Endothelial cell of umbilical vein (primary cell): ENCODE results near the gene ADAMTS17. TPM values are rescaled to one million over a fixed set of nuclear protein-coding genes. Genes with fewer than 3 reads are reported as not detected.

Source experiments
- BruUV-seq: library from RNA; stranded (reverse); fragments of 400-500 nt; replicated peaks from 2 replicates; lab custom pipeline; 2021; lab: Mats Ljungman, UMichigan
- CTCF ChIA-PET: fragments of 300-600, 350-600 bp; sonication (Branson Sonifier 250); formaldehyde crosslinking; loops from one replicate; lab custom pipeline; 2021; ENCODE audit warnings: antibody characterized with exemption, inconsistent platforms; lab: Charles Lee
- POLR2A ChIA-PET: fragments of 300-600, 350-600 bp; sonication (Branson Sonifier 250); formaldehyde crosslinking; loops from one replicate; lab custom pipeline; 2021; ENCODE audit warnings: antibody characterized with exemption, inconsistent platforms; lab: Charles Lee
- DNase-seq: peaks from one replicate; pipeline ENCODE4 v3.0.0-alpha.2; 2011; ENCODE audit warnings: low read depth, low spot score
- FAIRE-seq: peaks from 2 replicates; lab custom pipeline; 2011; peaks lifted over from hg19 to GRCh38; lab: Jason Lieb, UNC
- H2AFZ ChIP-seq: 2 replicates; pipeline ENCODE4 v1.6.0; 2012; ENCODE audit warnings: low read depth, low read length, control low read depth, inconsistent platforms
- H3K27ac ChIP-seq: 2 replicates; pipeline ENCODE4 v1.5.1; 2011; ENCODE audit warnings: low read depth, mild to moderate bottlenecking, control low read depth, low read length, moderate library complexity; ENCODE audit not compliant: insufficient read depth
- H3K27me3 ChIP-seq, 2 experiments: 2 replicates each; pipeline versions ENCODE4 v1.6.0 to v1.6.1; 2011; ENCODE audit warnings: low read length in 2 of 2, mixed read lengths in 1 of 2; ENCODE audit not compliant: control insufficient read depth in 2 of 2, insufficient read depth in 2 of 2
- H3K36me3 ChIP-seq, 2 experiments: 2 replicates in 1 of 2; 3 replicates in 1 of 2; pipeline ENCODE4 v1.5.1; 2011; ENCODE audit warnings: low read length in 2 of 2, mild to moderate bottlenecking in 1 of 2, moderate library complexity in 1 of 2; ENCODE audit not compliant: control insufficient read depth in 2 of 2, insufficient read depth in 2 of 2; ENCODE audit errors: extremely low read depth in 1 of 2
- H3K4me1 ChIP-seq: 3 replicates; pipeline ENCODE4 v1.5.1; 2011; ENCODE audit warnings: mild to moderate bottlenecking, low read length; ENCODE audit not compliant: control insufficient read depth, insufficient read depth; ENCODE audit errors: extremely low read depth
- H3K4me2 ChIP-seq: 2 replicates; pipeline ENCODE4 v1.6.1; 2011; ENCODE audit warnings: low read length, control low read depth, mixed read lengths; ENCODE audit not compliant: insufficient read depth
- H3K4me3 ChIP-seq, 3 experiments: fragments of 200-600 bp in 1 of 3; sonication (generic), shearing (Covaris generic) in 1 of 3; replicated peaks in 1 of 3; 2 replicates each; pipeline ENCODE4 v1.5.1; 2011 to 2016; ENCODE audit warnings: control low read depth in 3 of 3, low read length in 3 of 3, mild to moderate bottlenecking in 2 of 3, inconsistent platforms in 1 of 3, low read depth in 1 of 3, moderate library complexity in 1 of 3; ENCODE audit not compliant: insufficient read depth in 1 of 3
- H3K79me2 ChIP-seq: 2 replicates; pipeline ENCODE4 v1.6.0; 2012; ENCODE audit warnings: low read length, inconsistent platforms; ENCODE audit not compliant: control insufficient read depth, insufficient read depth
- H3K9ac ChIP-seq: replicated peaks from 2 replicates; pipeline ENCODE3; 2011; ENCODE audit warnings: low read length, control low read depth; ENCODE audit not compliant: insufficient read depth; ENCODE audit errors: extremely low read depth
- H3K9me1 ChIP-seq: replicated peaks from 3 replicates; pipeline ENCODE4 v1.6.0; 2011; ENCODE audit warnings: mild to moderate bottlenecking, low read length; ENCODE audit not compliant: control insufficient read depth, insufficient read depth; ENCODE audit errors: extremely low read depth
- H3K9me3 ChIP-seq: replicated peaks from 2 replicates; pipeline ENCODE4 v1.5.1; 2012; ENCODE audit warnings: low read length, inconsistent platforms; ENCODE audit not compliant: control insufficient read depth, insufficient read depth
- H4K20me1 ChIP-seq: replicated peaks from 2 replicates; pipeline ENCODE3; 2011; ENCODE audit warnings: mild to moderate bottlenecking, low read length; ENCODE audit not compliant: control insufficient read depth, insufficient read depth; ENCODE audit errors: extremely low read depth
- EZH2 ChIP-seq: IDR thresholded peaks from 2 replicates; pipeline ENCODE4 v1.6.1; 2012; ENCODE audit warnings: borderline replicate concordance, low read depth, mild to moderate bottlenecking, moderate library complexity, low read length, inconsistent platforms; ENCODE audit not compliant: severe bottlenecking
- FOS ChIP-seq: IDR thresholded peaks from 2 replicates; pipeline ENCODE4 v1.6.1; 2011; ENCODE audit warnings: mild to moderate bottlenecking, low read length, moderate library complexity, borderline replicate concordance; ENCODE audit not compliant: insufficient read depth
- GATA2 ChIP-seq: IDR thresholded peaks from 2 replicates; pipeline ENCODE4 v1.7.0; 2011; ENCODE audit warnings: low read depth, mild to moderate bottlenecking, moderate library complexity, mixed read lengths, low read length; ENCODE audit not compliant: insufficient read length, insufficient read depth
- JUN ChIP-seq: IDR thresholded peaks from 2 replicates; pipeline ENCODE4 v1.6.1; 2011; ENCODE audit warnings: borderline replicate concordance, low read depth; ENCODE audit not compliant: insufficient read length, insufficient read depth
- MYC ChIP-seq: IDR thresholded peaks from one replicate; pipeline ENCODE4 v1.6.1; 2011; ENCODE audit warnings: mild to moderate bottlenecking, low read depth, low read length
- POLR2A ChIP-seq: IDR thresholded peaks from 2 replicates; pipeline ENCODE4 v1.6.1; 2012; ENCODE audit warnings: low read depth, mild to moderate bottlenecking, control low read depth, low read length
- POLR2AphosphoS5 ChIP-seq: IDR thresholded peaks from 2 replicates; pipeline ENCODE4 v1.6.1; 2012; ENCODE audit warnings: low read depth, mild to moderate bottlenecking, control low read depth, low read length, moderate library complexity; ENCODE audit not compliant: insufficient read depth
- dilution Hi-C: fragments of 300-500 bp; cut with MboI; formaldehyde crosslinking; loops from one replicate; pipeline ENCODE4 v1.15.0; 2019; ENCODE audit warnings: low sequenced_read_pairs; ENCODE audit not compliant: extremely low pct_ligation_motif_present
- intact Hi-C: fragments of 100-400 bp; cut with micrococcal nuclease; formaldehyde crosslinking; loops from one replicate; pipeline ENCODE4 v1.10.0; 2022
- polyA plus RNA-seq, 4 experiments: library from polyadenylated mRNA; depleted of rRNA in 3 of 4; stranded (reverse) in 3 of 4; unstranded in 1 of 4; fragments of >200 nt; gene quantifications; 2 replicates each; pipeline versions ENCODE4 v1.2.1 to v1.2.3, GENCODE V29; 2011 to 2012; ENCODE audit warnings: missing spikeins in 1 of 4
- total RNA-seq: library from RNA; stranded (reverse); gene quantifications from 2 replicates; pipeline ENCODE4 v1.2.3, GENCODE V29; 2021
- TF ChIP-seq, protein P1 (sequence below): IDR thresholded peaks from 2 replicates; pipeline ENCODE4 v1.6.1; 2011; ENCODE audit not compliant: insufficient read depth, insufficient read length
- TF ChIP-seq, protein P2 (sequence below), 2 donors: IDR thresholded peaks; 1 replicate in 1 of 2; 2 replicates in 1 of 2; pipeline ENCODE4 v1.5.1; 2011; ENCODE audit warnings: low read length in 2 of 2, mild to moderate bottlenecking in 2 of 2, moderate library complexity in 2 of 2, control low read depth in 1 of 2, inconsistent platforms in 1 of 2, low read depth in 1 of 2; ENCODE audit not compliant: insufficient read depth in 1 of 2; ENCODE audit errors: extremely low read depth in 1 of 2

The ADAMTS17 gene
- total and polyA plus RNA-seq, 2 donors (not counting 3 experiments of a cell fraction or from before 2014, with no cell fraction given), result 0.12 TPM; not detected in 1

DNA sequence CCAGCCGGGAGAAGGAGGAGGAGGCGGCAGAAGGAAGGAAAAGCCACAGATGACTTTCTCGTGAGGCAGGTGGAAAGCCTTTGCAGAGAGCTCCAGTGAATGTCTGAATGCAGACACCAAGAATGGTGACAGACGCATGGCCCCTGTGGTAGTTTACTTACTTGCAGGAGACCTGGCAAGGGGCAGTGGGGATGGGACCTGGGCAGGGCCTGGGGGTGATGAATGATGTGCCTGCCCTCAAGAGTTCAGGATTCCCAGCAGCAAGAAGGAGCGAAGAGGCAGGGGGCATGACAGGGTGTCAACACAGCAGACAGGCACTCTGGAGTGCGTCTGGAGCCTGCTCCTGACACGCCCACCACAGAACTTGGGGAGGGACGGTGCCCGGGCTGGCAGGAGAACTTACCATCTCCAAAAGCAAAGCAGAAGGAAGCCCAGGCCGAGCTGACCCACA, 348.1 kb downstream of the ADAMTS17 start:
- no peak overlapping the region for H3K4me2 ChIP-seq
- no peaks in the 10 kb centered on the region for H3K4me1 ChIP-seq
- no peak overlapping the region for H3K4me3 ChIP-seq
- dilution Hi-C loops, result no loop called here
- no peaks in the 10 kb centered on the region for H3K27me3 ChIP-seq
- no peaks in the 10 kb centered on the region for H3K36me3 ChIP-seq
- POLR2A ChIA-PET, result no interaction called here
- H4K20me1 ChIP-seq, result no peaks in the 10 kb centered on the region
- FAIRE-seq (no peak), DNase-seq (no peak)
- intact Hi-C loops, result no loop called here
- no peak for TF ChIP-seq FOS
- no peak for TF ChIP-seq MYC
- TF ChIP-seq POLR2A, result no peak
- TF ChIP-seq, protein P1, sequence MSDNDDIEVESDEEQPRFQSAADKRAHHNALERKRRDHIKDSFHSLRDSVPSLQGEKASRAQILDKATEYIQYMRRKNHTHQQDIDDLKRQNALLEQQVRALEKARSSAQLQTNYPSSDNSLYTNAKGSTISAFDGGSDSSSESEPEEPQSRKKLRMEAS, result no peak
- no peak for TF ChIP-seq JUN
- no peak for TF ChIP-seq POLR2AphosphoS5
- TF ChIP-seq EZH2, result no peak
- TF ChIP-seq GATA2, result no peak
- TF ChIP-seq, protein P2, sequence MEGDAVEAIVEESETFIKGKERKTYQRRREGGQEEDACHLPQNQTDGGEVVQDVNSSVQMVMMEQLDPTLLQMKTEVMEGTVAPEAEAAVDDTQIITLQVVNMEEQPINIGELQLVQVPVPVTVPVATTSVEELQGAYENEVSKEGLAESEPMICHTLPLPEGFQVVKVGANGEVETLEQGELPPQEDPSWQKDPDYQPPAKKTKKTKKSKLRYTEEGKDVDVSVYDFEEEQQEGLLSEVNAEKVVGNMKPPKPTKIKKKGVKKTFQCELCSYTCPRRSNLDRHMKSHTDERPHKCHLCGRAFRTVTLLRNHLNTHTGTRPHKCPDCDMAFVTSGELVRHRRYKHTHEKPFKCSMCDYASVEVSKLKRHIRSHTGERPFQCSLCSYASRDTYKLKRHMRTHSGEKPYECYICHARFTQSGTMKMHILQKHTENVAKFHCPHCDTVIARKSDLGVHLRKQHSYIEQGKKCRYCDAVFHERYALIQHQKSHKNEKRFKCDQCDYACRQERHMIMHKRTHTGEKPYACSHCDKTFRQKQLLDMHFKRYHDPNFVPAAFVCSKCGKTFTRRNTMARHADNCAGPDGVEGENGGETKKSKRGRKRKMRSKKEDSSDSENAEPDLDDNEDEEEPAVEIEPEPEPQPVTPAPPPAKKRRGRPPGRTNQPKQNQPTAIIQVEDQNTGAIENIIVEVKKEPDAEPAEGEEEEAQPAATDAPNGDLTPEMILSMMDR (IDR thresholded peaks at IDR 0.05; ENCODE audit: extremely low read depth in 1 of 2, insufficient read depth in 1 of 2, low read depth in 1 of 2, low read length in 2 of 2), result no peak
- no peak overlapping the region for H3K27ac ChIP-seq
- no peaks in the 10 kb centered on the region for H3K79me2 ChIP-seq
- no peaks in the 10 kb centered on the region for H3K9me1 ChIP-seq
- CTCF ChIA-PET, result no interaction called here
- no peaks in the 10 kb centered on the region for H3K9me3 ChIP-seq
- no peak overlapping the region for H2AFZ ChIP-seq
- BruUV-seq, result no TSS peak
- no peak overlapping the region for H3K9ac ChIP-seq
